NT2/D1 (cell line): ENCODE results near the gene FASTK.

Source experiments
- SUZ12 ChIP-seq: IDR thresholded peaks from 2 replicates; pipeline ENCODE4 v1.6.1; 2011; ENCODE audit not compliant: insufficient read length, insufficient read depth; ENCODE audit errors: extremely low read depth
- YY1 ChIP-seq: IDR thresholded peaks from 2 replicates; pipeline ENCODE4 v1.6.1; 2011; ENCODE audit not compliant: insufficient read length, insufficient read depth
- ZNF274 ChIP-seq: IDR thresholded peaks from 2 replicates; pipeline ENCODE4 v1.6.1; 2011; ENCODE audit warnings: mild to moderate bottlenecking, low read depth, low read length

GRCh38 chr7:151051108-151051507 is 29.5 kb downstream of the FASTK start:
- no peak for TF ChIP-seq ZNF274
- no peak for TF ChIP-seq YY1
- no peak for TF ChIP-seq SUZ12
